Esophagus muscularis mucosa (tissue), 4 donors: ENCODE measurements around the gene STK25. TPM values are rescaled to one million over a fixed set of nuclear protein-coding genes. Genes with fewer than 3 reads are reported as not detected.

Source experiments
- DNase-seq: peaks from one replicate; pipeline ENCODE4 v3.0.0-alpha.2; 2017; ENCODE audit errors: extremely low spot score
- H3K27ac ChIP-seq, 4 donors: fragments of 200-600 bp; sonication (generic); replicated peaks in 1 of 4; 1 replicate in 3 of 4; 2 replicates in 1 of 4; pipeline ENCODE4 v1.5.1; 2016 to 2019; ENCODE audit warnings: mild to moderate bottlenecking in 1 of 4
- H3K27me3 ChIP-seq, 4 donors: fragments of 200-600 bp; sonication (generic); one replicate each; pipeline versions ENCODE4 v1.5.1 to v1.6.0; 2016 to 2019
- H3K36me3 ChIP-seq, 4 donors: fragments of 200-600 bp; sonication (generic); one replicate each; pipeline ENCODE4 v1.5.1; 2016 to 2019
- H3K4me1 ChIP-seq, 4 donors: fragments of 200-600 bp; sonication (generic); one replicate each; pipeline ENCODE4 v1.5.1; 2016 to 2019
- H3K4me3 ChIP-seq, 4 donors: fragments of 200-600 bp; sonication (generic); 1 replicate in 2 of 4; 2 replicates in 2 of 4; pipeline ENCODE4 v1.5.1; 2016 to 2019; ENCODE audit warnings: mild to moderate bottlenecking in 4 of 4, moderate library complexity in 1 of 4
- H3K9me3 ChIP-seq, 4 donors: fragments of 200-600 bp; sonication (generic); 1 replicate in 3 of 4; 2 replicates in 1 of 4; pipeline ENCODE4 v1.5.1; 2016 to 2019
- CTCF ChIP-seq, 3 experiments: fragments of 200-600 bp in 2 of 3; fragments of 450-650 bp in 1 of 3; sonication (generic) in 2 of 3; IDR thresholded peaks; one replicate each; pipeline ENCODE4 v1.5.1; 2017 to 2019; ENCODE audit warnings: antibody characterized with exemption in 3 of 3, mild to moderate bottlenecking in 2 of 3, moderate library complexity in 1 of 3
- EP300 ChIP-seq: sonication (generic); formaldehyde crosslinking; IDR thresholded peaks from one replicate; pipeline ENCODE4 v1.6.1; 2017; ENCODE audit warnings: antibody characterized with exemption
- POLR2A ChIP-seq: fragments of 450-650 bp; IDR thresholded peaks from one replicate; pipeline ENCODE4 v1.6.1; 2017; ENCODE audit warnings: antibody characterized with exemption, moderate library complexity, mild to moderate bottlenecking, low read depth
- POLR2AphosphoS5 ChIP-seq, 2 donors: sonication (generic); formaldehyde crosslinking; IDR thresholded peaks; one replicate each; pipeline ENCODE4 v1.6.1; 2017; ENCODE audit warnings: antibody characterized with exemption in 2 of 2
- WGBS: methylation state at CpG from one replicate; pipeline ENCODE4 v1.1.5; 2018; 5-methylcytosine and 5-hydroxymethylcytosine counted together
- intact Hi-C: fragments of 100-400 bp; cut with DNase I; formaldehyde crosslinking; loops from one replicate; pipeline ENCODE4 v1.15.1; 2023
- total RNA-seq, 4 donors: library from RNA; depleted of rRNA; stranded (reverse); fragments of >200 nt; gene quantifications; one replicate each; pipeline versions ENCODE4 v1.1.0 to v1.2.1, GENCODE V29; 2016

The STK25 gene
- total RNA-seq, 4 donors from 2014 or later: 127 to 220 (median 153) TPM

- no peak overlapping the region for H3K27ac ChIP-seq
- peaks cover 0 to 45% (median 15%) of the 10 kb centered on the region in 4 donors for H3K36me3 ChIP-seq
- no peaks in the 10 kb centered on the region for H3K4me1 ChIP-seq
- intact Hi-C loops: no loop called here
- WGBS: 95% methylated on average over 11 of the region's 18 CpGs
- DNase-seq: no peak
- H3K9me3 ChIP-seq: no peaks in the 10 kb centered on the region
- no peak overlapping the region for H3K4me3 ChIP-seq
- H3K27me3 ChIP-seq: no peaks in the 10 kb centered on the region
- TF ChIP-seq POLR2A: no peak
- no peak for TF ChIP-seq EP300
- no peak for TF ChIP-seq POLR2AphosphoS5 (IDR thresholded peaks at IDR 0.05)
- no peak for TF ChIP-seq CTCF (IDR thresholded peaks at IDR 0.05)
Measured at GRCh38 chr2:241463276-241464135, 44.9 kb downstream of the STK25 start.

GRCh38 chr2:241461693-241462677, 46.4 kb downstream of the STK25 start:
- TF ChIP-seq POLR2AphosphoS5 (IDR thresholded peaks at IDR 0.05): no peak
- TF ChIP-seq EP300: no peak
- TF ChIP-seq POLR2A: no peak
- TF ChIP-seq CTCF (IDR thresholded peaks at IDR 0.05): no peak

GRCh38 chr2:241460631-241461030, 47.8 kb downstream of the STK25 start:
- H3K9me3 ChIP-seq: no peaks in the 10 kb centered on the region
- DNase-seq: no peak
- no peak overlapping the region for H3K4me3 ChIP-seq
- TF ChIP-seq CTCF (IDR thresholded peaks at IDR 0.05): no peak
- no peak for TF ChIP-seq POLR2A
- no peaks in the 10 kb centered on the region for H3K27me3 ChIP-seq
- no peaks in the 10 kb centered on the region for H3K4me1 ChIP-seq
- no peak overlapping the region for H3K27ac ChIP-seq
- H3K36me3 ChIP-seq: peaks cover 0 to 32% (median 10%) of the 10 kb centered on the region in 4 donors
- intact Hi-C loops: no loop called here
- WGBS: 81% methylated on average over 3 of the region's 3 CpGs

More at GRCh38 chr2:241461693-241462677, 46.4 kb downstream of the STK25 start:
- intact Hi-C loops: no loop called here
- Histone ChIP-seq H3K27ac (no peak overlapping the region), H3K27me3 (no peaks in the 10 kb centered on the region), H3K4me3 (no peak overlapping the region), H3K36me3 (peaks cover 0 to 37% (median 12%) of the 10 kb centered on the region in 4 donors), H3K4me1 (no peaks in the 10 kb centered on the region), H3K9me3 (no peaks in the 10 kb centered on the region)
- 92% methylated on average over 19 of the region's 19 CpGs for WGBS
- DNase-seq: no peak

GRCh38 chr2:241459520-241459919, 48.9 kb downstream of the STK25 start:
- no peak overlapping the region for H3K4me3 ChIP-seq
- DNase-seq: no peak
- no peak overlapping the region for H3K27ac ChIP-seq
- 97% methylated on average over 8 of the region's 13 CpGs for WGBS
- TF ChIP-seq CTCF (IDR thresholded peaks at IDR 0.05) (no peak), EP300 (no peak), POLR2A (no peak), POLR2AphosphoS5 (IDR thresholded peaks at IDR 0.05) (no peak)
- no peaks in the 10 kb centered on the region for H3K4me1 ChIP-seq
- no peaks in the 10 kb centered on the region for H3K27me3 ChIP-seq
- peaks cover 0 to 22% (median 10%) of the 10 kb centered on the region in 4 donors for H3K36me3 ChIP-seq
- H3K9me3 ChIP-seq: no peaks in the 10 kb centered on the region
- intact Hi-C loops: no loop called here
